ENCODE results near the gene GABRP.

GRCh38 chr5:170832241-170832640, 48.7 kb downstream of the GABRP start:
- TF ChIP-seq TAF1 (IDR thresholded peaks at IDR 0.05; ENCODE audit: low read depth) (no peak), CTCF (IDR thresholded peaks at IDR 0.05; ENCODE audit: poor library complexity, severe bottlenecking) (no peak), EZH2 (IDR thresholded peaks at IDR 0.05; ENCODE audit: borderline replicate concordance, insufficient read depth, low read length, poor library complexity, severe bottlenecking) (no peak), POLR2AphosphoS5 (IDR thresholded peaks at IDR 0.05) (no peak), RAD21 (conservative IDR thresholded peaks at IDR 0.05) (no peak), MXI1 (conservative IDR thresholded peaks at IDR 0.05; ENCODE audit: poor library complexity, severe bottlenecking) (no peak)

Measured in neural cell (in vitro differentiated cells).